GM12878 (cell line): ENCODE measurements around the gene EIF2S1. TPM values are rescaled to one million over a fixed set of nuclear protein-coding genes. Genes with fewer than 3 reads are reported as not detected.

Source experiments
- ATAC-seq: fragments of 200-7000 bp; cut with Tn5 transposase; 3 replicates; pipeline ENCODE4 v1.9.1; 2020; ENCODE audit warnings: mild to moderate bottlenecking, moderate library complexity
- BruUV-seq: library from RNA; stranded (reverse); fragments of 400-500 nt; replicated peaks from 2 replicates; lab custom pipeline; 2021; lab: Mats Ljungman, UMichigan
- CTCF ChIA-PET: fragments of 300-600 bp; sonication (Branson Sonifier 250); formaldehyde crosslinking; extraction: SDS; loops from one replicate; lab custom pipeline; 2021; ENCODE audit warnings: inconsistent platforms; lab: Yijun Ruan, JAX
- POLR2A ChIA-PET: fragments of 350-600 bp; formaldehyde crosslinking; extraction: SDS; loops from one replicate; lab custom pipeline; 2021; ENCODE audit warnings: inconsistent platforms; lab: Charles Lee
- RAD21 ChIA-PET: fragments of 300-600 bp; sonication (Branson Sonifier 250); formaldehyde crosslinking; loops from one replicate; lab custom pipeline; 2023; ENCODE audit warnings: antibody characterized with exemption; ENCODE audit not compliant: unreplicated experiment; lab: Charles Lee
- SMC1A ChIA-PET: fragments of 300-600 bp; sonication (Branson Sonifier 250); formaldehyde crosslinking; loops from one replicate; lab custom pipeline; 2023; ENCODE audit not compliant: unreplicated experiment, uncharacterized antibody; lab: Charles Lee
- DNase-seq: peaks from one replicate; pipeline ENCODE4 v3.0.0-alpha.2; 2011; ENCODE audit warnings: low read depth, low spot score
- FAIRE-seq: peaks from 3 replicates; lab custom pipeline; 2011; peaks lifted over from hg19 to GRCh38; lab: Jason Lieb, UNC
- H2AFZ ChIP-seq: 2 replicates; pipeline ENCODE4 v1.6.0; 2011; ENCODE audit warnings: low read depth, low read length, control low read depth; ENCODE audit not compliant: control insufficient read depth
- H3K27ac ChIP-seq: 2 replicates; pipeline ENCODE4 v1.5.1; 2011; ENCODE audit warnings: control low read depth; ENCODE audit not compliant: control insufficient read depth, insufficient read depth
- H3K27me3 ChIP-seq, 2 experiments: replicated peaks in 1 of 2; 2 replicates each; pipeline versions ENCODE4 v1.6.0 to v1.6.1; 2011; ENCODE audit warnings: low read length in 1 of 2; ENCODE audit not compliant: control insufficient read depth in 2 of 2, insufficient read depth in 2 of 2
- H3K36me3 ChIP-seq, 2 experiments: 2 replicates each; pipeline ENCODE4 v1.5.1; 2011; ENCODE audit warnings: low read length in 1 of 2; ENCODE audit not compliant: control insufficient read depth in 2 of 2, insufficient read depth in 2 of 2
- H3K4me1 ChIP-seq: 2 replicates; pipeline ENCODE4 v1.6.1; 2011; ENCODE audit warnings: mild to moderate bottlenecking, low read length, moderate library complexity, mixed read lengths; ENCODE audit not compliant: control insufficient read depth, insufficient read depth
- H3K4me2 ChIP-seq: 2 replicates; pipeline ENCODE4 v1.6.0; 2011; ENCODE audit warnings: control low read depth; ENCODE audit not compliant: control insufficient read depth, insufficient read depth
- H3K4me3 ChIP-seq: fragments of 200-600 bp; sonication (generic); 2 replicates; pipeline ENCODE4 v1.5.1; 2016
- H3K79me2 ChIP-seq: 2 replicates; pipeline ENCODE4 v1.6.0; 2011; ENCODE audit warnings: low read length; ENCODE audit not compliant: control insufficient read depth, insufficient read depth
- H3K9ac ChIP-seq: 2 replicates; pipeline ENCODE4 v1.8.0; 2011; ENCODE audit warnings: low read length, control low read depth, mixed read lengths; ENCODE audit not compliant: control insufficient read depth, insufficient read depth
- H3K9me3 ChIP-seq: replicated peaks from 3 replicates; pipeline ENCODE4 v1.5.1; 2011; ENCODE audit warnings: mild to moderate bottlenecking, low read length; ENCODE audit not compliant: control insufficient read depth, insufficient read depth
- H4K20me1 ChIP-seq: 2 replicates; pipeline ENCODE4 v1.6.0; 2011; ENCODE audit not compliant: control insufficient read depth, insufficient read depth
- BHLHE40 ChIP-seq, 2 experiments: fragments of 450-650 bp in 1 of 2; IDR thresholded peaks; 2 replicates each; pipeline ENCODE4 v1.6.1; 2011 to 2017; ENCODE audit warnings: low read depth in 2 of 2, borderline replicate concordance in 1 of 2, improper control_type of control experiment in 1 of 2, low read length in 1 of 2, mild to moderate bottlenecking in 1 of 2
- CHD4 ChIP-seq: fragments of 200-600 bp; sonication (generic); IDR thresholded peaks from 2 replicates; pipeline ENCODE4 v1.6.1; 2016; ENCODE audit warnings: mild to moderate bottlenecking
- EGR1 ChIP-seq, 2 experiments: IDR thresholded peaks; 1 replicate in 1 of 2; 2 replicates in 1 of 2; pipeline ENCODE4 v1.6.1; 2011 to 2012; ENCODE audit warnings: low read depth in 2 of 2, low read length in 2 of 2, borderline replicate concordance in 1 of 2, mild to moderate bottlenecking in 1 of 2, moderate library complexity in 1 of 2
- JUNB ChIP-seq: IDR thresholded peaks from 2 replicates; pipeline ENCODE4 v1.6.1; 2016; ENCODE audit warnings: antibody characterized with exemption, mild to moderate bottlenecking
- RAD51 ChIP-seq: fragments of 450-650 bp; IDR thresholded peaks from 2 replicates; pipeline ENCODE4 v1.6.1; 2016; ENCODE audit warnings: moderate library complexity, mild to moderate bottlenecking, inconsistent platforms
- RELA ChIP-seq: fragments of 450-650 bp; IDR thresholded peaks from 2 replicates; pipeline ENCODE4 v1.8.0; 2014; ENCODE audit warnings: borderline replicate concordance; ENCODE audit not compliant: partially characterized antibody
- SREBF1 ChIP-seq: IDR thresholded peaks from 2 replicates; pipeline ENCODE4 v1.6.1; 2012; ENCODE audit warnings: mild to moderate bottlenecking, low read length
- TAF1 ChIP-seq: IDR thresholded peaks from 2 replicates; pipeline ENCODE4 v1.6.1; 2011; ENCODE audit warnings: mild to moderate bottlenecking, low read depth, low read length, borderline replicate concordance
- ZBED1 ChIP-seq: IDR thresholded peaks from 2 replicates; pipeline ENCODE4 v1.6.1; 2016; ENCODE audit warnings: borderline replicate concordance
- ZNF24 ChIP-seq: fragments of 450-650 bp; IDR thresholded peaks from 2 replicates; pipeline ENCODE4 v1.6.1; 2017; ENCODE audit warnings: antibody characterized with exemption, mild to moderate bottlenecking
- WGBS: methylation state at CpG from one replicate; pipeline ENCODE4 v1.1.6; 2016; ENCODE audit warnings: low lambda C conversion rate; ENCODE audit not compliant: insufficient replicate concordance, insufficient coverage; ENCODE audit errors: missing lambda C conversion rate; 5-methylcytosine and 5-hydroxymethylcytosine counted together
- in situ Hi-C: fragments of 300-500 bp; cut with MboI; formaldehyde crosslinking; loops from 9 replicates; pipeline ENCODE4 v1.14.3; 2018; ENCODE audit warnings: mixed read lengths
- intact Hi-C: fragments of 100-400 bp; cut with micrococcal nuclease; formaldehyde crosslinking; loops from one replicate; pipeline ENCODE4 v1.14.2; 2022; ENCODE audit not compliant: unreplicated experiment
- polyA plus RNA-seq, 11 experiments: library from polyadenylated mRNA; depleted of rRNA in 4 of 11; unstranded in 6 of 11; stranded (reverse) in 5 of 11; fragments of >200 nt; fragmentation: Nextera tagmentation in 4 of 11; fragmentation: Illumina TruSeq in 1 of 11; extraction: Ambion mirVana in 4 of 11; extraction: Trizol in 1 of 11; gene quantifications; 1 replicate in 1 of 11; 2 replicates in 10 of 11; pipeline versions ENCODE4 v1.2.1 to v1.2.3, GENCODE V29; 2011 to 2016; ENCODE audit warnings: inconsistent platforms in 2 of 11, missing spikeins in 2 of 11, low read depth in 1 of 11
- total RNA-seq, 4 experiments: library from RNA; depleted of rRNA in 3 of 4; stranded (reverse); fragments of >200 nt in 3 of 4; fragmentation: Illumina TruSeq in 1 of 4; extraction: Trizol in 1 of 4; gene quantifications; 2 replicates each; pipeline versions ENCODE4 v1.2.1 to v1.2.3, GENCODE V29; 2013 to 2021
- TF ChIP-seq, protein P1 (sequence below): fragments of 450-650 bp; IDR thresholded peaks from 2 replicates; pipeline ENCODE4 v1.6.1; 2017; ENCODE audit warnings: borderline replicate concordance
- TF ChIP-seq, protein P2 (sequence below): fragments of 450-650 bp; IDR thresholded peaks from 2 replicates; pipeline ENCODE4 v1.6.1; 2017; ENCODE audit warnings: antibody characterized with exemption, mild to moderate bottlenecking, moderate library complexity
- TF ChIP-seq, protein P3 (sequence below): fragments of 150-350 bp; IDR thresholded peaks from 2 replicates; pipeline ENCODE4 v1.6.1; 2016; ENCODE audit warnings: low read depth, low read length
- TF ChIP-seq, protein P4 (sequence below): fragments of 450-650 bp; IDR thresholded peaks from 2 replicates; pipeline ENCODE4 v1.6.1; 2014; ENCODE audit warnings: mild to moderate bottlenecking

The EIF2S1 gene
- total and polyA plus RNA-seq, 10 of the 15 experiments (the other 5 are each of a cell fraction or from before 2014, with no cell fraction given): 155 to 563 (median 262) TPM

DNA sequence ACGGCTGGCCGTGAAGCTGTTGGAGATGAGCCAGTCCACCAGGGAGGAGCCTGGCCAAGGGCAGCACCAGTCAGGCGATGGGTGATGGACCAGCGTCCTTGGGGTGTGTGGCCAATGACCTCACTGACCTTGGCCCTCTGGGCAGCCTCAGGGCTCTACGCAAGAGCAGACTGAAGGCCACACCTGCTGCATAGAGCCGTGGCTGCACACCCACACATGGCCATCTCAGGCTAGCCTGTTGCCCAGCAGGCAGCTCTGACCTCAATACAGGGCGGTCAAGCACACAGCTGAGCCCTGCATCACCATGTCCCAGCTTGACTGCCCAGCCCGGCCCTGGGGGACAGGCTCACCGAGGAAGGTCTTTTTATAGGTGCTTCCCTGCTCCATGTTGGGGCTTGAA is 32.7 kb downstream of the EIF2S1 start:
- Histone ChIP-seq H3K9me3 (no peaks in the 10 kb centered on the region), H4K20me1 (no peaks in the 10 kb centered on the region), H2AFZ (no peak overlapping the region), H3K4me1 (no peaks in the 10 kb centered on the region), H3K27ac (no peak overlapping the region), H3K9ac (no peak overlapping the region), H3K36me3 (no peaks in the 10 kb centered on the region; a peak in 1 of 4 replicates), H3K79me2 (no peaks in the 10 kb centered on the region), H3K4me3 (no peak overlapping the region), H3K4me2 (no peak overlapping the region), H3K27me3 (no peaks in the 10 kb centered on the region)
- no peak for DNase-seq
- ChIA-PET CTCF (no interaction called here), SMC1A (interaction anchor here (1.5 kb wide), 1 partner anchor 10 kb away, joined by 3 read pairs; no protein-coding TSS in a partner anchor), POLR2A (no interaction called here), RAD21 (no interaction called here)
- intact Hi-C loops: no loop called here
- TF ChIP-seq CHD4 (no peak), JUNB (no peak), ZBED1 (no peak), ZNF24 (no peak), RELA (no peak), BHLHE40 (IDR thresholded peaks at IDR 0.05; ENCODE audit: borderline replicate concordance in 1 of 2, low read depth in 2 of 2, low read length in 1 of 2) (no peak), RAD51 (no peak), EGR1 (IDR thresholded peaks at IDR 0.05; ENCODE audit: borderline replicate concordance in 1 of 2, low read depth in 2 of 2, low read length in 2 of 2) (no peak), TAF1 (no peak), SREBF1 (no peak)
- TF ChIP-seq, protein P1, sequence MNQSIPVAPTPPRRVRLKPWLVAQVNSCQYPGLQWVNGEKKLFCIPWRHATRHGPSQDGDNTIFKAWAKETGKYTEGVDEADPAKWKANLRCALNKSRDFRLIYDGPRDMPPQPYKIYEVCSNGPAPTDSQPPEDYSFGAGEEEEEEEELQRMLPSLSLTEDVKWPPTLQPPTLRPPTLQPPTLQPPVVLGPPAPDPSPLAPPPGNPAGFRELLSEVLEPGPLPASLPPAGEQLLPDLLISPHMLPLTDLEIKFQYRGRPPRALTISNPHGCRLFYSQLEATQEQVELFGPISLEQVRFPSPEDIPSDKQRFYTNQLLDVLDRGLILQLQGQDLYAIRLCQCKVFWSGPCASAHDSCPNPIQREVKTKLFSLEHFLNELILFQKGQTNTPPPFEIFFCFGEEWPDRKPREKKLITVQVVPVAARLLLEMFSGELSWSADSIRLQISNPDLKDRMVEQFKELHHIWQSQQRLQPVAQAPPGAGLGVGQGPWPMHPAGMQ: no peak
- TF ChIP-seq, protein P2, sequence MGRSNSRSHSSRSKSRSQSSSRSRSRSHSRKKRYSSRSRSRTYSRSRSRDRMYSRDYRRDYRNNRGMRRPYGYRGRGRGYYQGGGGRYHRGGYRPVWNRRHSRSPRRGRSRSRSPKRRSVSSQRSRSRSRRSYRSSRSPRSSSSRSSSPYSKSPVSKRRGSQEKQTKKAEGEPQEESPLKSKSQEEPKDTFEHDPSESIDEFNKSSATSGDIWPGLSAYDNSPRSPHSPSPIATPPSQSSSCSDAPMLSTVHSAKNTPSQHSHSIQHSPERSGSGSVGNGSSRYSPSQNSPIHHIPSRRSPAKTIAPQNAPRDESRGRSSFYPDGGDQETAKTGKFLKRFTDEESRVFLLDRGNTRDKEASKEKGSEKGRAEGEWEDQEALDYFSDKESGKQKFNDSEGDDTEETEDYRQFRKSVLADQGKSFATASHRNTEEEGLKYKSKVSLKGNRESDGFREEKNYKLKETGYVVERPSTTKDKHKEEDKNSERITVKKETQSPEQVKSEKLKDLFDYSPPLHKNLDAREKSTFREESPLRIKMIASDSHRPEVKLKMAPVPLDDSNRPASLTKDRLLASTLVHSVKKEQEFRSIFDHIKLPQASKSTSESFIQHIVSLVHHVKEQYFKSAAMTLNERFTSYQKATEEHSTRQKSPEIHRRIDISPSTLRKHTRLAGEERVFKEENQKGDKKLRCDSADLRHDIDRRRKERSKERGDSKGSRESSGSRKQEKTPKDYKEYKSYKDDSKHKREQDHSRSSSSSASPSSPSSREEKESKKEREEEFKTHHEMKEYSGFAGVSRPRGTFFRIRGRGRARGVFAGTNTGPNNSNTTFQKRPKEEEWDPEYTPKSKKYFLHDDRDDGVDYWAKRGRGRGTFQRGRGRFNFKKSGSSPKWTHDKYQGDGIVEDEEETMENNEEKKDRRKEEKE: no peak
- TF ChIP-seq, protein P3, sequence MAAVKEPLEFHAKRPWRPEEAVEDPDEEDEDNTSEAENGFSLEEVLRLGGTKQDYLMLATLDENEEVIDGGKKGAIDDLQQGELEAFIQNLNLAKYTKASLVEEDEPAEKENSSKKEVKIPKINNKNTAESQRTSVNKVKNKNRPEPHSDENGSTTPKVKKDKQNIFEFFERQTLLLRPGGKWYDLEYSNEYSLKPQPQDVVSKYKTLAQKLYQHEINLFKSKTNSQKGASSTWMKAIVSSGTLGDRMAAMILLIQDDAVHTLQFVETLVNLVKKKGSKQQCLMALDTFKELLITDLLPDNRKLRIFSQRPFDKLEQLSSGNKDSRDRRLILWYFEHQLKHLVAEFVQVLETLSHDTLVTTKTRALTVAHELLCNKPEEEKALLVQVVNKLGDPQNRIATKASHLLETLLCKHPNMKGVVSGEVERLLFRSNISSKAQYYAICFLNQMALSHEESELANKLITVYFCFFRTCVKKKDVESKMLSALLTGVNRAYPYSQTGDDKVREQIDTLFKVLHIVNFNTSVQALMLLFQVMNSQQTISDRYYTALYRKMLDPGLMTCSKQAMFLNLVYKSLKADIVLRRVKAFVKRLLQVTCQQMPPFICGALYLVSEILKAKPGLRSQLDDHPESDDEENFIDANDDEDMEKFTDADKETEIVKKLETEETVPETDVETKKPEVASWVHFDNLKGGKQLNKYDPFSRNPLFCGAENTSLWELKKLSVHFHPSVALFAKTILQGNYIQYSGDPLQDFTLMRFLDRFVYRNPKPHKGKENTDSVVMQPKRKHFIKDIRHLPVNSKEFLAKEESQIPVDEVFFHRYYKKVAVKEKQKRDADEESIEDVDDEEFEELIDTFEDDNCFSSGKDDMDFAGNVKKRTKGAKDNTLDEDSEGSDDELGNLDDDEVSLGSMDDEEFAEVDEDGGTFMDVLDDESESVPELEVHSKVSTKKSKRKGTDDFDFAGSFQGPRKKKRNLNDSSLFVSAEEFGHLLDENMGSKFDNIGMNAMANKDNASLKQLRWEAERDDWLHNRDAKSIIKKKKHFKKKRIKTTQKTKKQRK: no peak
- TF ChIP-seq, protein P4, sequence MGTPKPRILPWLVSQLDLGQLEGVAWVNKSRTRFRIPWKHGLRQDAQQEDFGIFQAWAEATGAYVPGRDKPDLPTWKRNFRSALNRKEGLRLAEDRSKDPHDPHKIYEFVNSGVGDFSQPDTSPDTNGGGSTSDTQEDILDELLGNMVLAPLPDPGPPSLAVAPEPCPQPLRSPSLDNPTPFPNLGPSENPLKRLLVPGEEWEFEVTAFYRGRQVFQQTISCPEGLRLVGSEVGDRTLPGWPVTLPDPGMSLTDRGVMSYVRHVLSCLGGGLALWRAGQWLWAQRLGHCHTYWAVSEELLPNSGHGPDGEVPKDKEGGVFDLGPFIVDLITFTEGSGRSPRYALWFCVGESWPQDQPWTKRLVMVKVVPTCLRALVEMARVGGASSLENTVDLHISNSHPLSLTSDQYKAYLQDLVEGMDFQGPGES: no peak
- 64% methylated on average over 9 of the region's 9 CpGs for WGBS
- no TSS peak for BruUV-seq
- FAIRE-seq: no peak
- no peak for ATAC-seq
- in situ Hi-C loops: no loop called here
